BLaER1 (cell line): ENCODE measurements around the gene PIK3C2G.

Source experiments
- H3K27ac ChIP-seq: shearing (Covaris generic); formaldehyde crosslinking; 2 replicates; pipeline ENCODE4 v1.8.1; 2022
- H3K27me3 ChIP-seq: shearing (Covaris generic); formaldehyde crosslinking; 2 replicates; pipeline ENCODE4 v1.8.1; 2022
- H3K36me3 ChIP-seq: shearing (Covaris generic); formaldehyde crosslinking; 2 replicates; pipeline ENCODE4 v1.8.1; 2022
- H3K4me1 ChIP-seq: shearing (Covaris generic); formaldehyde crosslinking; 2 replicates; pipeline ENCODE4 v1.8.1; 2022
- H3K4me2 ChIP-seq: shearing (Covaris generic); formaldehyde crosslinking; 2 replicates; pipeline ENCODE4 v1.8.1; 2022
- H3K4me3 ChIP-seq: shearing (Covaris generic); formaldehyde crosslinking; 2 replicates; pipeline ENCODE4 v1.8.1; 2022
- H3K9ac ChIP-seq: shearing (Covaris generic); formaldehyde crosslinking; 2 replicates; pipeline ENCODE4 v1.8.1; 2022
- H3K9me3 ChIP-seq: shearing (Covaris generic); formaldehyde crosslinking; 2 replicates; pipeline ENCODE4 v1.8.1; 2022
- H4K20me1 ChIP-seq: shearing (Covaris generic); formaldehyde crosslinking; 2 replicates; pipeline ENCODE4 v1.8.1; 2022
- Cebpa-rat ChIP-seq: shearing (Covaris generic); IDR thresholded peaks from 2 replicates; pipeline ENCODE4 v1.8.1; 2022

The PIK3C2G gene

DNA sequence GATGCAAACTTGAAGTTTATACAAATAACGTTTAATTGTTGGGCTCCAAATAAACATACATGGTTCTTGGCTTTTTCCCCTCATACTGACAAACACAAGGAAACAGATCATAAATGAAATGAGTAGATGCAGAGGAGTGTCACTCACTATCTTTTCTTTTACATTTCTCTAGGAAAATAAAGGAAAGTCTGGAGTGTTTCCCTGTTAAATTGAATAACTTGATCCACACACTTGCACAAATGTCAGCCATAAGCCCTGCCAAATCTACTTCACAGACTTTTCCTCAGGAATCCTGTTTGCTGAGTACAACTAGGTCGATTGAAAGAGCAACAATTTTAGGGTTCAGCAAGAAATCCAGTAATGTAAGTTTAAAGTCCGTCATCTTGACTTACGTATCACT, 301.2 kb downstream of the PIK3C2G start:
- H3K9ac ChIP-seq: no peak overlapping the region
- no peaks in the 10 kb centered on the region for H3K9me3 ChIP-seq
- no peaks in the 10 kb centered on the region for H3K36me3 ChIP-seq
- no peaks in the 10 kb centered on the region for H4K20me1 ChIP-seq
- H3K27ac ChIP-seq: no peak overlapping the region
- no peak for TF ChIP-seq Cebpa-rat
- no peak overlapping the region for H3K4me3 ChIP-seq
- no peak overlapping the region for H3K4me2 ChIP-seq
- no peaks in the 10 kb centered on the region for H3K4me1 ChIP-seq
- no peaks in the 10 kb centered on the region for H3K27me3 ChIP-seq

DNA sequence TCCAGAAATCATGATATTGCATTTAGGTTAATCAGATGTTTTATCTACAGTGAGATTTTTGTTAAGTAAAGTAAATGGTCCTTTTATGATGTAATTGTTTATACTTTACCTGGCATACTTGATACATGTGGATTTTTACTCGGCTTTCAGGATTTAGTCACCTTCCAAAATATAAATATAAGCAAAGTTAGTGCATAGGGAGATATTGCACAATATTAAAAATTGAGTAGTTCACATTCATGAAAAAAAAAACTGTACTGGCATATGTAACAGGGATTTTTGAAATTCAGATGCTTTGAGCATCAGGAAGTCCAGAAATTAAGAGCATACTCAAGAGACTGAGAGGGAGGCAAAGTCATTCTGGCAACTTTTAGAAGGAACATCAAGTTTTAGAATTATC, 303.0 kb downstream of the PIK3C2G start:
- Histone ChIP-seq H3K4me3 (no peak overlapping the region), H3K9ac (no peak overlapping the region), H3K36me3 (no peaks in the 10 kb centered on the region), H3K9me3 (no peaks in the 10 kb centered on the region), H3K4me2 (no peak overlapping the region), H3K27me3 (no peaks in the 10 kb centered on the region), H4K20me1 (no peaks in the 10 kb centered on the region), H3K4me1 (no peaks in the 10 kb centered on the region), H3K27ac (no peak overlapping the region)
- no peak; the same call in 1 of the 2 replicates for TF ChIP-seq Cebpa-rat

DNA sequence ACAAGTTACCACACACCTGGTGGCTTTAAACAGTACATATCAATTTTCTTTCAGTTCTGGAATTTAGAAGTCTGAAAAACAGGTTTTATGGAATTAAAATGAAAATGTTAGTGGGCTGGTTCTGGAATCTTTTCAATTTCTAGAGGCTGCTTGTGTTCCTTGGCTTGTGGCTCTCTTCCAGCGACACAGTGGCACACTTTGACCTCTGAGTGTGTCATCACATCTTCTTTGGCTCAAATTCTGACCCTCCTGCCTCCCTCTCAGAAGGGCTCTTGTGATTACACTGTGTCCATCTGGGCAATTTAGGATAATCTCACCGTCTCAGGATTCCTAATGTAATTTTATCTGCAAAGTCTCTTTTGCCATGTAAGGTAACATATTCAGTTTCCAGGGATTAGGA, 306.5 kb downstream of the PIK3C2G start:
- H3K4me2 ChIP-seq: no peak overlapping the region
- H3K4me1 ChIP-seq: no peaks in the 10 kb centered on the region
- H3K9me3 ChIP-seq: no peaks in the 10 kb centered on the region
- H3K27ac ChIP-seq: no peak overlapping the region
- H3K27me3 ChIP-seq: no peaks in the 10 kb centered on the region
- no peak overlapping the region for H3K4me3 ChIP-seq
- no peaks in the 10 kb centered on the region for H3K36me3 ChIP-seq
- H3K9ac ChIP-seq: no peak overlapping the region
- no peaks in the 10 kb centered on the region for H4K20me1 ChIP-seq
- TF ChIP-seq Cebpa-rat: no peak

DNA sequence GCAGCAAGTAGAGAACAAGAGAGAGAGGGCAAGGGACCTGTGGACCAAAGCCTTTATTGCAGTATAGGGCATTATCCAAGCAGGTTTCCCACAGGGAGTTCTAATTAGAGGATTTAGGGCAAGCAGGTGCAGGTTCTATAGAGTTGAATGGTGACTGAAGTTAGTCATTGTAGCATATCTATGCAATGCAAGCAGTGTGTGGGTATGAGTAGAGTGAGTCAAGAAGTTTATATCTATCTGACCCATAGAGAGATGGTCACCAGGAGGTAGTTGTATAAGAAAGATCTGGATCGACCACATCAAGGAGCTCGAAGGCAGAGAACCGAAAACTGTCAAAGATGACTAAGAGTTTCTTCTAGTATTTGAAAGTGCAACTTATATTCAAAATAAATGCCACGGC, 309.2 kb downstream of the PIK3C2G start:
- Histone ChIP-seq H4K20me1 (no peaks in the 10 kb centered on the region), H3K4me3 (no peak overlapping the region), H3K9ac (no peak overlapping the region), H3K36me3 (no peaks in the 10 kb centered on the region), H3K4me1 (no peaks in the 10 kb centered on the region), H3K27ac (no peak overlapping the region), H3K9me3 (no peaks in the 10 kb centered on the region), H3K27me3 (no peaks in the 10 kb centered on the region), H3K4me2 (no peak overlapping the region)
- TF ChIP-seq Cebpa-rat: no peak

DNA sequence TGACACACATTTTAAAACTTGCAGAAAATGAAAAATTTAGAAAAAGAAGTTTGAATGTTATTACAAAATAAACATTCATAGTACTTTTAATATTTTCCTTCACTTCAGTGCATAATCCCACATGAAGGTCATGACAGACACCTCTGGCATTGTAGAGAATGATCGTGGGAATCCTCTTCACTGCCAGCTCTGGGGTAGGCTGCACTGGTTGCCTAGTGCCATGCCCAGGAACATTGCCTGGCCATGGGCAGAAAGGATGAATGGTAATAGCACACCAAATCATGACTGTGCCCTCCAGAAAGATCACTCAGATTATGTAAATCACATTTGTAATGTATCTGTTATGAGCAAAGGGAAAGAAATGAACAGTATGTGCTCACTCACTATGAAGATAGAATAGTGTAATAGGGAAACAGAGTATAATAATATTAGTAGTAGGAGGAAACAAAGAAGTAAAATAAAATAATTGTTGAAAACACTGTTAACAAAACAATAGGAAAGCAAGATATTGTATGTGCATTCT, 314.8 kb downstream of the PIK3C2G start:
- Histone ChIP-seq H3K4me1 (no peaks in the 10 kb centered on the region), H3K9ac (no peak overlapping the region), H3K4me3 (no peak overlapping the region), H3K36me3 (no peaks in the 10 kb centered on the region), H3K4me2 (no peak overlapping the region), H4K20me1 (no peaks in the 10 kb centered on the region), H3K27ac (no peak overlapping the region), H3K27me3 (no peaks in the 10 kb centered on the region), H3K9me3 (no peaks in the 10 kb centered on the region)
- TF ChIP-seq Cebpa-rat: no peak

DNA sequence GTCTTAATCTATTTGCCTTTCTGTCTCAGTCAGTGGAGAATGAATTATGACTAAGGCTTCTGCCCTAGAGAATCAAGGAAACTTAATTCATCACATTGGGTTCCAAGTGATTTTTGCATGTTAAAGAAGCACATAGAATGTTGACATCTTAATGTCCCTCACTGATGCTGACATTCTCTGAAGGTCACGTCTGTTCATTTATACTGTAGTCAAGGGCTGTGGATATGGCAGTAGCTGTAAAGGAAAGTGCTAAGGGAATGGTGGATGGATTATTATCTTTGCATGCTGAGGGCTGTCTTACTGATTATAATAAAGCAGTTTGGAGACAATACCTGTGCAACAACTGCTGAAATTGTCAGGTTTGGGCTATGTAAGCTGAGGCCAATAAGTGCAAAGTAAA, 315.3 kb downstream of the PIK3C2G start:
- H3K9ac ChIP-seq: no peak overlapping the region
- no peaks in the 10 kb centered on the region for H3K4me1 ChIP-seq
- H3K27me3 ChIP-seq: no peaks in the 10 kb centered on the region
- H3K4me3 ChIP-seq: no peak overlapping the region
- no peaks in the 10 kb centered on the region for H3K36me3 ChIP-seq
- TF ChIP-seq Cebpa-rat: no peak
- H3K9me3 ChIP-seq: no peaks in the 10 kb centered on the region
- no peak overlapping the region for H3K27ac ChIP-seq
- H4K20me1 ChIP-seq: no peaks in the 10 kb centered on the region
- no peak overlapping the region for H3K4me2 ChIP-seq

DNA sequence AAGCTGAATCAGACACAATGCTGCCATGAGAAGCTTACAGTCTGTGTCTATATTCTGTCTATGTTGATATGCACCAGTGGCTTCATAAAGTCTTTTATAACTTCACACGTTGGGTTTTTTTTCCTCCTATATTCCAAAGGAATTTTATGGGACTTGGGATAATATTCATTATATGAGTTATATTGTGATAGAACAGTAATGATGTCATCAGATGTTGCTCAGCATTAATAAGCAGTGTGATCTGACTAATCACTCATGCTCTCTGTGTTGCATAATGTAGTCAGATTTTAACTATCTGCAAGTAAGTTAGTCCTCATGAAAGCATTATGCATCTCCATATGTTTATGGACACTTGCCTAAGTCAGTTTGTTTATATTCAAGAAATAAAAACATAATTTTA, 316.9 kb downstream of the PIK3C2G start:
- Histone ChIP-seq H3K4me2 (no peak overlapping the region), H3K9me3 (no peaks in the 10 kb centered on the region), H4K20me1 (no peaks in the 10 kb centered on the region), H3K4me3 (no peak overlapping the region), H3K4me1 (no peaks in the 10 kb centered on the region), H3K27ac (no peak overlapping the region), H3K9ac (no peak overlapping the region), H3K27me3 (no peaks in the 10 kb centered on the region), H3K36me3 (no peaks in the 10 kb centered on the region)
- no peak for TF ChIP-seq Cebpa-rat

DNA sequence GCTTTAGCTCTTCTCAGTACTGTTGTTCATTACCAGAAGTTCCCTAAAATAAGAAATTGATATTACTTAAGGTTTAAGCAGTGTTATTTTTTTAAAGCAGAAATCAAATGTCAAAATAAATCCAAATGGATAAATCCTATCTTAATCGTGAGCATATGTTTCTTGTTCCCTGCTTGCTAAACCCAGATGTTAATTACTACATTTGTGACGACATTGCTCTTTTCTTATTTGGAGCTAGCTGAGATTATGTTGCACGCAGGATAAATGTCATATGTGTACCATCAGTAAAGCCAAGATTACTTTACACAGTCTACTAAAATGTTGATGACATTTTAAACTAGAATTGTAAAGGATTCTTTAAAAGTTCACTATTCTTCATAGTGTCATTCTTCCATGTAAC, 319.0 kb downstream of the PIK3C2G start:
- no peak for TF ChIP-seq Cebpa-rat

DNA sequence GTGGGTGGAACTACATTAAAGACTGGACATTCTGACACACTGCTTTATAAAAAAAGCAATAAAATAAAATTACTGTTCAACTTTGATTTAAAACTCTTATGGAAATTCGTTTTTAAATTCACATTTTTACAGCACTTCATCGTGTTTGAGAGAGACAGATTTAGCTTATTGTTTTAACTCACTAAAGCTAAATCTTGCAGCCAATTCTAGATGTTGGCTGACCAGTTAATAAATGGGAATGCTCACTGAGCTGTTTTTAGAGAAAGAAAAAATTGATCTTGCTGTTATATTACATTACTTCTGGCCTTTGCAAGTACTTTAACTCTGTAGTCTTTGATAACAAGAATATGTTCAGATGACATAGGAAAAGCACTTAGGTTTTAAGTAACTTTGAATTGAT, 319.4 kb downstream of the PIK3C2G start:
- Histone ChIP-seq H3K27ac (no peak overlapping the region), H3K36me3 (no peaks in the 10 kb centered on the region), H3K27me3 (no peaks in the 10 kb centered on the region), H3K4me3 (no peak overlapping the region), H3K9ac (no peak overlapping the region), H3K4me1 (no peaks in the 10 kb centered on the region), H4K20me1 (no peaks in the 10 kb centered on the region), H3K4me2 (no peak overlapping the region), H3K9me3 (no peaks in the 10 kb centered on the region)
- TF ChIP-seq Cebpa-rat: no peak

More for the DNA sequence above, 319.0 kb downstream of the PIK3C2G start:
- H4K20me1 ChIP-seq: no peaks in the 10 kb centered on the region
- H3K9ac ChIP-seq: no peak overlapping the region
- no peaks in the 10 kb centered on the region for H3K9me3 ChIP-seq
- no peaks in the 10 kb centered on the region for H3K36me3 ChIP-seq
- no peaks in the 10 kb centered on the region for H3K27me3 ChIP-seq
- H3K27ac ChIP-seq: no peak overlapping the region
- H3K4me2 ChIP-seq: no peak overlapping the region
- no peak overlapping the region for H3K4me3 ChIP-seq
- no peaks in the 10 kb centered on the region for H3K4me1 ChIP-seq

DNA sequence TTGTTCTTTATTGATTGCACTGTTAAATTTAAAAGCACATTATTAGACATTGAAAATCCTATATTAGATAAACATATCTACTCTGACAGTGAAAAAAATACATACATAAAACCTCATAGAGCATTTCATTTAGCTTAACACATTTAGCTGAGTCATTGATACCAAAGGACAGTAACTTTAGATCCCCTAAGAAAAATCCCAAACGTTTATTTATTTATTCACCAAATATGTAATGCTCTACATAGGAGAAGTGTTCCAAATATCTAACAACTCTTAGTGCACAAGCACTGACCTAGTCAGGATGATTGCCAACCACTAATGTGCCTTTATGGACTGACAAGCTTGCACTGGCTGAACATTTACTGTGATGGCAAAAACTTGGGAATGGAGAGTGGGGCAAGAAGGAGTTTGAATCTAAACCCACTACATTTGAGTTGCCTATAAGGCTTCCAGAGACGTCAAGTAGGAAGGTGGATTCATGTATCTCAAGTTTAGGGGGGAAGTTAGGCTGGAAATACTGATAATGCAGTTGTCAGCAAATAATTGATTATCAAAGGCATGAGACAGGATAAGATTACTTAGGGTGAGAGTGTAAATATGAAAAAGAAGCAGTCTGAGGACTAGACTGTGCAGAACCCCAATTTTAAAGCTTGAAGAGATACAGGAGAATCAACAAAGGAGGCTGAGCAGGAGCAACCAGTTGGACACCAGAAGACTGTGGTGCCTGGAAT, 320.1 kb downstream of the PIK3C2G start:
- H3K36me3 ChIP-seq: no peaks in the 10 kb centered on the region
- H3K9me3 ChIP-seq: no peaks in the 10 kb centered on the region
- H3K9ac ChIP-seq: no peak overlapping the region
- H3K27ac ChIP-seq: no peak overlapping the region
- H3K27me3 ChIP-seq: no peaks in the 10 kb centered on the region
- H3K4me1 ChIP-seq: no peaks in the 10 kb centered on the region
- no peak for TF ChIP-seq Cebpa-rat
- H4K20me1 ChIP-seq: no peaks in the 10 kb centered on the region
- H3K4me2 ChIP-seq: no peak overlapping the region
- no peak overlapping the region for H3K4me3 ChIP-seq

DNA sequence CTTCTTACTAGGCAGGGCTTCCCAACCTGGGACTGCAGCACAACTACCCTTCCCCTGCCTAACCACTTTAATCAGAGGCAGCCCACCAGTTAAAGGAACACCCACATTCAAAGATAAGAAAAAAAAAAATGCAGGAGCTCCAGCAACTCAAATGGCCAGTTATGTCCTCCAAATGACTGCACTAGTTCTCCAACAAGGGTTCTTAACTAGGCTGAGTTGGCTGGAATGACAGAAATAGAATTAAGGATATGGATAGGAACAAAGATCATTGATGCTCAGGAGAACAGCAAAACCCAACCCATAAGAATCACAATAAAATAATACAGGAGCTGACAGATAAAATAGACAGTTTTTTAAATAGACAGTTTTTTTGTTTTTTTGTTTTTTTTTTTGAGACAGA, 322.3 kb downstream of the PIK3C2G start:
- H3K9ac ChIP-seq: no peak overlapping the region
- no peak overlapping the region for H3K4me2 ChIP-seq
- no peaks in the 10 kb centered on the region for H3K27me3 ChIP-seq
- H3K27ac ChIP-seq: no peak overlapping the region
- H3K4me3 ChIP-seq: no peak overlapping the region
- TF ChIP-seq Cebpa-rat: no peak
- no peaks in the 10 kb centered on the region for H3K36me3 ChIP-seq
- H3K4me1 ChIP-seq: no peaks in the 10 kb centered on the region
- no peaks in the 10 kb centered on the region for H4K20me1 ChIP-seq
- no peaks in the 10 kb centered on the region for H3K9me3 ChIP-seq
